ENCODE data around the gene MTX1.

MTX1 gene

DNA sequence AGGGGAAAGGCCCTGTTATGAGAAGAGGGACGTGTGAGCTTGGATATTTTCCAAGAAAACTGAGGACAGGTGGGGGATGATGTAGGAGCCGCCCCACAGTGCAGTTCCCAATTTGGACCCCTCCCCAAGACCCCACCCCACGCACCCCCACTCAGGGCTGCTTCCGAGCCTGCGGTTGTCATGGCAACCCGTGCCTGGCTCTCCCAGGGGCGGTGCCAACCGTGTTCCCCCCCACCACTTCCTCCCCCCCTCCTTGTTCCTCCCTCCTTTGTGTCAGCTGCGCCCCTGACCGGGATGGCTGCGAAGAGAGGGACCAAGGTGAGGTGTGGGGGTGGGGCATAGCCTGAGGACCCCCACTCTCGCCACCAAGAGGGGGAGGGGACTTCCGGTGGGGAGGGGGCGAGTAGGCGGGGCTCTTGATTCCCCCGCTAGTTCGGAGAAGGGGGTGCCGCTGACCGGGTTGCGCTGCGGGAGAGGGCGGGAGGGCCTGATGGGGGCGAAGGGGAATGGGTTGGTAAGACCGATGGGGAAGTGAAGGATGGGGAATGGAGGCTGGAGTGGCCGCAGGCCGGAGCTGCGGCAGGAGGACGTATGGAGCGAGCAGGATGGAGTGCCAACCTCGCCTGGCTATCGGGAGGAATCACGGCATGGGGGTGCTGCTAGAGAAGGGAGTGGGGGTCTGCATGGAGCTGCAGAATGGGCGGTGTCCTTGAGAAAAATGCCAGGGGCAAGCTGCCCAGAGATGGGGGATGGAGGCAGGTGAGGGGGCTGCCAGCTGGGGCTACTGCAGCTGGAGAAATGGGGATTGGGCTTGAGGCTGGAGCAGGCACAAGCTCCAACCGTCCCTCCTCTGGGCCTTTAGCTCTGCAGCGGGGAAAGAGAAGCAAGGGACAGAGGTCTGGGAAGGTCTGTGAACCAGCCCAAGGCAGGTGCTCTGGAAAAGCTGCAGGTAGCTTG is 33.9 kb upstream of the MTX1 start:
- no peak for DNase-seq (ENCODE audit: low read depth)

DNA sequence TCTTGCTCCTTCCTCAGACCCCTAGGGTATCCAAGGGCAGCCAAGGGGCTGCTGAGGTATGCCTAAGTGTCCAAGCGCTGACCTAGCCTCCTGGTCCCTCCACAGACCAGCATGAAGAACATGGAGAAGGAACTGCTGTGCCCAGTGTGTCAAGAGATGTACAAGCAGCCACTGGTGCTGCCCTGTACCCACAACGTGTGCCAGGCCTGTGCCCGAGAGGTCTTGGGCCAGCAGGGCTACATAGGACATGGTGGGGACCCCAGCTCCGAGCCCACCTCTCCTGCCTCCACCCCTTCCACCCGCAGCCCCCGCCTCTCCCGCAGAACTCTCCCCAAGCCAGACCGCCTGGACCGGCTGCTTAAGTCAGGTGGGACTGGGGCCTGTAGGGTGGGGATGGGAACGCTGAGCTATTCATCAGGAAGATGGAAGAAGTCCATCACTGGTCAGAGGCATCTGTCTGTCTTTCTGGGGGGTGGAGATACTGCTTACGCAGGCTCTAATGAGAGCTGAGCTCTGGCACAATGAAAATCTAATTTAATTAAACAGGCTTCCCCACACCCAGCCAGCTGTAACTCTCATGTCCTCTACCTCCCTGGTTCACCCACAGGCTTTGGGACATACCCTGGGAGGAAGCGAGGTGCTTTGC is 33.1 kb upstream of the MTX1 start:
- no peak for DNase-seq (ENCODE audit: low read depth)

DNA sequence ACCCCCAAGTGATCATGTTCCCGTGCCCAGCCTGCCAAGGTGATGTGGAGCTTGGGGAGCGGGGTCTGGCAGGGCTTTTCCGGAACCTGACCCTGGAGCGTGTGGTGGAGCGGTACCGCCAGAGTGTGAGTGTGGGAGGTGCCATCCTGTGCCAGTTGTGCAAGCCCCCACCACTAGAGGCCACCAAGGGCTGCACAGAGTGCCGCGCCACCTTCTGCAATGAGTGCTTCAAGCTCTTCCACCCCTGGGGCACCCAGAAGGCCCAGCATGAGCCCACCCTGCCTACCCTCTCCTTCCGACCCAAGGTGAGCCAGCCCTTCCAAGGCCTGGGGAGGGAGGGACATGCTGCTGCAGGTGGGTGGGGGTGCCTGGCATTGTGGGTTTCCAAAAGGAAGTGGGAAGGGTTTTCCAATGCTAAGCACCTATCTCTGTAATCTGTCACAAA is 32.5 kb upstream of the MTX1 start:
- DNase-seq (ENCODE audit: low read depth), result no peak

DNA sequence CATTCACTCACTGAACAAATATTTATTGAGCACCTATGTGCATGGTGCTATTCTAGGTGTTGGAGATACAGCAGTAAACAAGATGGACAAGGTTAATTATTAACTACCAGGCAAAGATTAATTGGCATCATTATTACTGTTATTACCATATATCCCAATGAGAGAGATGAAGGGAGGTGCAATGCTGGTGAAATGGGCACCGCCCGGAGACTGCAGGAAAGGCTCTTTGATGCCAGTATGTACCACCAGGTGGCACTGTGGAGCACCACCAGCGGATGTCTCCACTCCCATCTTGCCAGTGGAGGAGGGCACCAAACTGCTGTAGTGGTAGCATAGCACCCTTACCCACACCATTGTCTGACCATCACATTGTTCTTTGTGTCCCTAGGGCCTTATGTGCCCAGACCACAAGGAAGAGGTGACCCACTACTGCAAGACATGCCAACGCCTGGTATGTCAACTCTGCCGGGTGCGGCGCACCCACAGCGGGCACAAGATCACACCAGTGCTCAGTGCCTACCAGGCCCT is 31.9 kb upstream of the MTX1 start:
- no peak for DNase-seq (ENCODE audit: low read depth)

DNA sequence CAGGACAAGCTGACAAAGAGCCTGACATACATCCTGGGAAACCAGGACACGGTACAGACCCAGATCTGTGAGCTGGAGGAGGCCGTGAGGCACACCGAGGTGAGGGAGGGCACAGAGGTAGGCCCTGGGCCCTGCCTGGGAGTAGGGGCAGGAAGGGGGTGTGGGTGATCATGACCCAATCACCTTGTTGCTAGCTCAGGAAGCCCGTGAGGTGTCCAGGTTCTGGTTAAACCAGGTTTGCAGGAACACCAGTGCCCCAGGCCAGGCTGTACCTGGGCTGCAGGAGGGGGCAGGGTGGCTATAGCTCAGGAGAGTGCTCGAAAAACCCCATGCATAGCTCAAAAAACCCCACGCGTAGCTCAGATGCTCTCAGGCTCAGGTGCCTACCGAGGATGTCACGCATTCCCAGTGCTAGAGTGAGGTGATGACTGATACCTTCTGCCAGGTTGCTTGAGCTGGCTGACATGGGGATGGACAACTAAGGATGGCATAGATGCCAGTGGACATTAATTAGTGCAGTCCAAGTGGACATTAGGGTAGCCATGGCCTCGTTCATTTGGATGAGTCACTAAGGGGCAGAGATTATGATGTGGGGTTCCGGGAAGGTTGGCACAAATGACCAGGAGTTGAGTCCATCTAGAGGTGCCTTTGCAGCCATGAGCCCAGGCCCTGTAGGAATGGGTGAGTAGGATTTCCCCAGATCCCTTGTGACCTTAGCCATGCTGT is 31.1 kb upstream of the MTX1 start:
- DNase-seq (ENCODE audit: low read depth), result no peak

DNA sequence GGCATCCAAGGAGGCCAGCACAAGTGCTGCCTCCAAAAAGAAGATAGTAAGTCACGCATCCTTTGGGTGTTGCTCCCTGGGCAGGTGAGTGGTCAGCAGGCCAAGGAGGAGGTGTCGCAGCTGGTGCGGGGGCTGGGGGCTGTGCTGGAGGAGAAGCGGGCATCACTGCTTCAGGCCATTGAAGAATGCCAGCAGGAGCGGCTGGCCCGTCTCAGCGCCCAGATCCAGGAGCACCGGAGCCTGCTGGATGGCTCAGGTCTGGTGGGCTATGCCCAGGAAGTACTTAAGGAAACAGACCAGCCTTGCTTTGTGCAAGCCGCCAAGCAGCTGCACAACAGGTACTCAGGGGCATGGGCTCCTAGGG is 30.6 kb upstream of the MTX1 start:
- no peak for DNase-seq (ENCODE audit: low read depth)

DNA sequence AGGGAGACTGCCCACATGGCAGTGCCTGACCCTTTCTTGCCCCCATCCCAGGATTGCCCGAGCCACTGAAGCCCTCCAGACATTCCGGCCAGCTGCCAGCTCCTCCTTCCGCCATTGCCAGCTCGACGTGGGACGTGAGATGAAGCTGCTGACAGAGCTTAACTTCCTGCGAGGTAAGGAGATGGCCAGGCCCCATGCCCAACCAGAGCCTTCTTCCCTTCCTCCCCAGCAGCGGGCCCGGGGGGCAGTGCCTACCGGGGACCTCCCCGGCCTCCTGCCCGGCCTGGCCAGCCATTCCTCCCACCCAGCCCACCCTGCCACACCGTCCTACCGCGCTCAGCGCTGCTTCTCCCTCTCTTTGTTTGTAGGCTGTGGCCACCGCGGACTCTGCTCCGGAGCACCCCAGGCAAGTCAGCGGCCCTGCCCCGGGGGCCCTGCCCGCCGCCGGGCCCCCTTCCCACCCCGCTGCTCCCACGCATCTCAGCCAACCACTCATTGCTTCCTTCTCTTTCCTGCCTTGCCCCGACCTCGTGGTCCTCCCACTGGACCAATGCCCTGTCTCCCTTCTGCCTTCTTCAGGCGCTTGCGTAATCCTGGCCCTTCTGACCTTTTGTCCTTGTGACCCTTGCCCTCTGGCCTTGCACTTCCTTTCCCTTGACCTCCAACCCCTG is 29.9 kb upstream of the MTX1 start:
- no peak for DNase-seq (ENCODE audit: low read depth)

DNA sequence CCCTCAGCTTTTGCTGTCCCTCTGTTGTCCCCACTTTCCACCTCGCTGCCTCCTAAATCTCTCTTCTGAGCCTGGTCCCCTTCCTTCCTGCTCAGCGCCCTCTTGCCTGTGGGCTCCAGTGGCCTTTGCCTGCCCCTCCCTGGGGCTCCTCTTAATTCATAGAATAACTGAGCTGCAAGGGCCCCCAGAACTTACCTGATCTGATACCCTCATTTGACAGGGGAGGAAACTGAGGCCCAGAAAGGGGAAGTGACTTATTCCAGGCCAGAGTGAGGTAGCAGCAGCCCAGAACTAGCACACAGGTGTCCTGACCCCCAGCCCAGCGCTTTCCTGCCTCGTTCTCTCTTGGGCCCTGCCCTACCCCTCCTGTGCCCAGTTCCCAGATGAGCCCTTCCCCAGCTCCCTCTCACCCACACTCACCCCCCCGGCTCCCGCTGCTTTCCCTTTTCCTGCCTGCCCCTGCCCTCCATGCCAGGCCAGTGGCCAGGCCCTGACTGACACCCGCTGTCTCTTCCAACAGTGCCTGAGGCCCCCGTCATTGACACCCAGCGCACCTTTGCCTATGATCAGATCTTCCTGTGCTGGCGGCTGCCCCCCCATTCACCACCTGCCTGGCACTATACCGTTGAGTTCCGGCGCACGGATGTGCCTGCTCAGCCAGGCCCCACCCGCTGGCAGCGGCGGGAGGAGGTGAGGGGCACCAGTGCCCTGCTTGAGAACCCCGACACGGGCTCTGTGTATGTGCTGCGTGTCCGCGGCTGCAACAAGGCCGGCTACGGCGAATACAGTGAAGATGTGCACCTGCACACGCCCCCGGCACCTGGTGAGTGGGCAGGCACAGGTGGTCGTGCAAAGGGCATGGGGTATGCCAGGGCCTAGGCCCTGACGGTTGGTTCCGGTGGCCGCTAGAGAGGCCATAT is 29.1 kb upstream of the MTX1 start:
- DNase-seq (ENCODE audit: low read depth), result no peak

DNA sequence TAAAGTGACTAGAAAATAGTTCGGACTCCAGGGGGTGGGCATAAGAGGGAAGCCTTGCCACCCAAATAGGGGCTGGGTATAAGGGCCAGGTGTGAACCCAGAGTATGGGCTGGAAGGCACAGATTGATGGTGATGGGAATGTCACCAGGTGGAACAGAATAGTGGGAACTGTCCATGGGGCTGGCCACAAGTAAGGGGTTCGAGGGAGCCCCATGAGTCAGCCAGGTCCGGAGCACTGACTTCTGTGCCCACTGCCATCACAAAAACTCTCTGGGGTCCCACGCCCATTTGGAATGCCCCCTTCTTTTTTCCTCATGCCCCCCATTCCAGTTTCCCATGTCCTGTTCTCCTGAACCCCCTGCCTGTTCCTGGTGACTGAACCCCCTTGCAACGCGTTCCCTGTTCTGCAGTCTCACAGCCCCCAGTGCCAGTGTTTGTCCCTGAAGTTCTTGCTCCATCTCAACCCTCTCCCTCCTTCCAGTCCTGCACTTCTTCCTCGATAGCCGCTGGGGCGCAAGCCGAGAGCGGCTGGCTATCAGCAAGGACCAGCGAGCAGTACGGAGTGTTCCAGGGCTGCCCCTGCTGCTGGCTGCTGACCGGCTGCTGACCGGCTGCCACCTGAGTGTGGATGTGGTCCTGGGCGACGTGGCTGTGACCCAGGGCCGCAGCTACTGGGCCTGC is 27.0 kb upstream of the MTX1 start:
- DNase-seq (ENCODE audit: low read depth), result no peak

DNA sequence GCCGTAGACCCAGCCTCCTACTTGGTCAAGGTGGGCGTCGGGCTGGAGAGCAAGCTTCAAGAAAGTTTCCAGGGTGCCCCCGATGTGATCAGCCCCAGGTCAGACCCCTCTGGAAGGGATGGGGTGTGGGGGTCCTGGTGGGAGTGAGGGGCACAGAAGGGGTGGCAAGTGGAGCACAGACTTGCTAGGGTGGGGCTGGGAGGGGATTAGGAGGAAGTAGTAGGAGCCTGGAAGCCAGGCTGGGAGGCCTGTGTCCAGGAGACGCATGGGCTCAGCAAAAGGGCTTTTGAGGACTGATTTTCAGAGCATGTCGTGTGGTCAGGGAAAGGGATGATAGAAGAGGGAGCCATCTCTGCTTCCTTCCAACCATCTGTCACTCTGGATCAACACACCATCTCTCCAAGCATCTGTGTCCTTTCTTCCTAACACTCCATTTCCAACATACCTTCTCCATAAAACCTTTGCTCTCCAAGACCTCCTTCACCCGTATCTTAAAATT is 26.4 kb upstream of the MTX1 start:
- no peak for DNase-seq (ENCODE audit: low read depth)

DNA sequence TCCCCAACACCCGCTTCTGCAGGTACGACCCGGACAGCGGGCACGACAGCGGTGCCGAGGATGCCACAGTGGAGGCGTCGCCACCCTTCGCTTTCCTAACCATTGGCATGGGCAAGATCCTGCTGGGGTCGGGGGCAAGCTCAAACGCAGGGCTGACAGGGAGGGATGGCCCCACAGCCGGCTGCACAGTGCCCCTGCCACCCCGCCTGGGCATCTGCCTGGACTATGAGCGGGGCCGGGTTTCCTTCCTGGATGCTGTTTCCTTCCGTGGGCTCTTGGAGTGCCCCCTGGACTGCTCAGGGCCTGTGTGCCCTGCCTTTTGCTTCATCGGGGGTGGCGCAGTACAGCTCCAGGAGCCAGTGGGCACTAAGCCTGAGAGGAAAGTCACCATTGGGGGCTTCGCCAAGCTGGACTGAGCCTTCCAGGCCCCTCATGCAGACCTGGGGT is 24.7 kb upstream of the MTX1 start:
- no peak for DNase-seq (ENCODE audit: low read depth)

DNA sequence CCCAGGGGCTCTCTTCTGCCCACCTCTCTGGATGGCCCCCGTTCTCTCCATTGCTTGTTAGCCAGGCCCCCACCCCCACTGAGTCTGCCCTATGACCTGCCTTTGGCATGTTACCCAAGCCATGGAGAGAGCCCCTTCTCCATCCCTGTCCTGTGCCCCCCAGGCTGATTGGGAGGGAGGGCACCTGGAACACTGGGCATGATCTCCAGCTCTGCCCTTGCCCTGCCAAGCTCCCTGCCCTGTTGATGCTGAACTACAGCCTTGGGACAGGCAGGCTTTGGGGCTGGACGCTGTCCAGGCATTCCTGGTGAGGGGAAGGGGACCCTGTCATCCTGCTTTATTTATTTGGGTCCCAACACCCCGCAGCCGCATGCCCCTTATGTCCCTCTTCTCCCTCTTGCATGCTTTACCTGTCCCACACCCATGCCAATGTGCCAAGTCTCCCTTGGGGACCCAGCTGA is 24.1 kb upstream of the MTX1 start:
- no peak for DNase-seq (ENCODE audit: low read depth)

DNA sequence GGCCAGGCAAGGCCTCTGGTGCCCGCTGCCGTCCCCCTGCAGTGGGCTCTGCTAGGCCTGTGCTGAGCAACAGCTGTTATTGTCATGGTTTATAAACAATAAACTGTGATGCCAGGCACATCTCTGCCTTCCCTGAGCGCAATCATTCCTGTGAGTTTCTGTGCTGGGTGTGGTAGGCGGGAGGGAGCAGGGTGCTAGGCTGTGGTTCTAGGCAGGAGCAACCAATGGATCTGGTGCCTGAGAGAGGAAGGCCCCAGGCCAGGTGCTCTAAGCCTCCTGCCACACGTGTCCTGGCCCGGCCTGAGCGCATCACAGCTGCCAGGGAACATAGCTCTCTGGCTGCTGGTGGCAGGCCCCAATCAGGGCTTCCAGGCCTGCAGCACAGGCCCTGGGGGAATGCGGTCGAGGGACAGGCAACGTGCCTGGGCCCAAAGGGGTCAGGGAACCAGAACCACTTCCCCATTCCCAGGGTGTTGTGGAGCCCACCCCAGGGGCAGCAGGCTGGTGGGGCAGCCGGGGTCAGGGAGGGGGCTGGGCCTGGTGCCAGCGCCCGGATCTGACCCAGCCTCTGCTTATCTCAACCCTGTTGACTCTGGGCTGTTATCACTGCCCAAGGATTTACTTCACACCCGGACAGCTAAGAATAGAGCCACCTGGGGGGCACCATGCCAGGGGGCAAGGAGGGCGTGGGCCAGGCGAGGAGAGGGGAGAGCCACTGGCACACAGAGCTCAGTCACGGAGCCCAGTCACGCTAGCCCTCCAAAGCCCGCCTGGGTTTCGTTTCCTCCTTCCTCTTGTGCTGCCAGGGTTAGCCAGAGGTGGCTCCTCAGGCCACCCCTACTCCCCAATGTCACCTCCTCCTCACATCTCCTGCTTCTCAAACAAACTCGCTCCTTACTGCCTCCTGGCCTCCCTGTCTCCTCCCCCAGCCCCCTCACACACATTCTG is 23.4 kb upstream of the MTX1 start:
- DNase-seq (ENCODE audit: low read depth), result no peak

DNA sequence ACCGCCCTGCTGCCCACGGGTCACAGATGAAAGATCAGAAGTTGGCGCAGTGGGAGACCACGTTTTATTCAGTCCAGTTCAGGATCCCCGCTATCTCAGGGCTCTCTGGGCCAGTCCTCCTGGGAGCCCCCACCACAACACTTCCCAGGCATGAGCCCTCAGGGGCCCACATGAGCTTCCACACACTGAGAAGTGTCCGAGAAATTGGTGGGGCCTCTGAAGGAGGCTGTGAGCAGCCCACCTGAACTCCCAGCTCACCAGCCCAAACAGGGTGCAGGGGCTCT is 22.8 kb upstream of the MTX1 start:
- no peak for DNase-seq (ENCODE audit: low read depth)

DNA sequence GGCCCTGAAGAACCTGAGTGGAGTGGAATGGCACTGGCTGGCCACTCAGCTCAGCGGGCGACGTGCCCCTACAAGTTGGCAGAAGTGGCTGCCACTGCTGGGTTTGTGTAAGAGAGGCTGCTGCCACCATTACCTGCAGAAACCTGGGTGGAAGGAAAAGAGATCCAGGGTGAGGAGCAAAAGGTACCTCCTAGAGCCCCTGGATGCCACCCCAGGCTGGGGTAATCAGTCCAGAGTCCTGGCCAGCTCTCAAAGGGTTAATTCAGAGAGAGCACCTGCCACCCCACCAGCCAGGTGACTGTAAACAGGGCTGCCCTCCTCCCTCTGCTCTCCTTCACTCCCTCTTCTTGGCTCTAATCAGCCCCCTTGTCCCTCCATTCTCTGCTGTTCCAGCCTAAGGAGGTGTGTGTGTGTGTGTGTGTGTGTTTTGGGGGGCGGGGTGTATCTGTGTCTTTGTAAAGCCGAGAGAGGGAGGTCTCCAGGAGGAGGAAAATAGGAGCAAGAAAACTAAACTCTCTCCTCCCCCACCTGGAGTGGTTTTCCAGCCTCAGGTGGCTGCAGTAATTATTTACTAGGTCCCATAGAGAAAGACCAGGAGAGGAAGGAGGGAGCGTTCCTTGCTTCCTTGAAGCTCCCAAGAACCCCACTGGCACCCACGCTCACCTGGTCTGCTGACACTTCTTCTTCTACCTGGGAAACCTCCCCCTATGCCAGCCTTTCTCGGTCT is 22.3 kb upstream of the MTX1 start:
- no peak for DNase-seq (ENCODE audit: low read depth)

DNA sequence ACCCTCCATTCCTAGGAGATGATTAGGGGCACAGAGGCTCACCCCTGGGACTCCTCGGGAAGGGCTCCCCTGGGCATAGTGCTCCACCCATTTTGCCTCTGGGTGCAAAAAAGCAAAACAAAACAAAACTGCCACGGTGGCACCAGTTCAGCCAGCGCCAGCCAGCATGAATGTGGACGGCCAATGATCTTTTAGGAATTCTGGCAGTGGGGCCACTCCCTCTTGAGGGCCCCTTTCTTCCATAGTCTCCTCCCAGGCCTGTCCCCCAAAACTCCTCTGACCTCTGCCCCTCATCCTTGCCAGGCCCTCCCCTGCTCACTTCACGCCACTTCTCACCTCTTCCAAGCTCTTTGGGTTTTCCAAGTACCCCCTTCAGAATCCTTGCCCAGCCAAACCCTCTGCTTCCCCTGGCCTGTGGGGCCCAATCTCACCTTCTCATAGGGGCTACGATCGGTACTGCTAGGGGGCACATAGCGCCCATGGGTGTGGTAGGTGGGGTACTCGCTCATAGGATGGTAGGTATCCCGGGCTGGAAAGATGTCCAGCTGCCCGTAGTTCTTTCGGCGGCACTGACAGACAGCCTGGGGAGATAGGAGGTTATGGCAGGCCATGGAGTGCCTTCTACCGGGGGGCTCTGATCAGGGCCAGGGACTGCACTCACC is 21.6 kb upstream of the MTX1 start:
- DNase-seq (ENCODE audit: low read depth), result no peak

DNA sequence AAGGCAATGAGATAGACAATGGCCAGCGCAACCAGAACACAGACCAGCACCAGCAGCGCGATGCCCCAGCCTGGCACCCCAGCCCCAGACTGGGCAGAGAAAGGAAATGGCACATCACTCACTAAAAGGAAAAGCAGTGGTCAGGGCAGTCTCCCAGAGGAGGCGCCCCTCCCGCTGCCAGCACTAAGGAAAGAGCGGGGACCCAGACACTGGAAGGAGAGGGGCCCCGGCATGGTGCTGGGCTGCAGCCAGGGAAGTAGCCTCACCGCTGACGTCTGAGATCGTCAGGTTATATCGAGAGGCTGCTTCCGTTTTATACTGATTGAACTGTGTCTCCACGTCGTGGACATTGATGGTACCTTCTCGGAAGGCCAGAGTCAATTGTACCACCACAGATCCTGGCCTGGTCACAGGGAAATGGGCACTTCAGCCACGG is 21.0 kb upstream of the MTX1 start:
- no peak for DNase-seq (ENCODE audit: low read depth)

DNA sequence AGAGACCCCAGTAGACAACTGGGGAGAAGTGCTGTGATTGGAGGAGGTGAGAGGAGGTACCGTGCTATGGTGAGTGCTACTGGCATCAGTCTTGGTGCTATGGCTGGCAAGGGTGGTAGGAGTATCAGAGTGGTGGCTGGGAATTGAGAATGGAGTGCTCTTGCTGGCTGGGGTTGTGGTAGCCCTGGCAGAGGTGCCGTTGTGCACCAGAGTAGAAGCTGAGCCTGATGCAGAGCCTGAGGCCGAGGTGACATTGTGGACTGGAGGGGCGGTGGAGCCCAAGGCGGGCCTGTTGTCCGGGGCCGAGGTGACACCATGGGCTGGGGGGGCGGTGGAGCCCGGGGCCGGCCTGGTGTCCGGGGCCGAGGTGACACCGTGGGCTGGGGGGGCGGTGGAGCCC is 20.2 kb upstream of the MTX1 start:
- DNase-seq (ENCODE audit: low read depth), result no peak
